ENCODE results near the gene KMT2B.

KMT2B gene

GRCh38 chr19:35777086-35777841 is 59.5 kb downstream of the KMT2B start:
- no peak for DNase-seq (ENCODE audit: low read depth in 2 of 2)

GRCh38 chr19:35777961-35778360 is 60.2 kb downstream of the KMT2B start:
- DNase-seq (ENCODE audit: low read depth in 2 of 2) = no peak

DNA sequence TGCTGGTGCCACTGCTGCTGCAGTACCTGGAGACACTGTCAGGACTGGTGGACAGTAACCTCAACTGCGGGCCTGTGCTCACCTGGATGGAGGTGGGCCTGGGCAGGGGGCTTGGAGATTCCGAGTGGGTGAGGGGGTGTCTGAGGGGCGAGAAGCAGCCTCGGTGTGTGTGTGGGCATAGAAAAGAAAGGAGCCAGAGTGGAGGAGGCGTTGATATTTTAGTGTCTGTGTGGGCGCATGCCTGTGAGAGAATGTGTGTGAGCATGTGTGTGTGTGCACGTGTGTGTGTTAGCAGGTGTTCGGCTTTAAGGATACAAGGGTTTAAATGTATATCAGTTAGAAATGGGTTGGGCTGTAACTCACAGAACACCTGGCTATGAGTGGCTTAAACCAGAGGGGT is 61.2 kb downstream of the KMT2B start:
- DNase-seq (ENCODE audit: low read depth in 2 of 2) = no peak

GRCh38 chr19:35780058-35780457 is 62.3 kb downstream of the KMT2B start:
- no peak for DNase-seq (ENCODE audit: low read depth in 2 of 2)

- DNase-seq (ENCODE audit: low read depth in 2 of 2) = no peak
These were observed 62.9 kb downstream of the KMT2B start for GRCh38 chr19:35780717-35781116.

DNA sequence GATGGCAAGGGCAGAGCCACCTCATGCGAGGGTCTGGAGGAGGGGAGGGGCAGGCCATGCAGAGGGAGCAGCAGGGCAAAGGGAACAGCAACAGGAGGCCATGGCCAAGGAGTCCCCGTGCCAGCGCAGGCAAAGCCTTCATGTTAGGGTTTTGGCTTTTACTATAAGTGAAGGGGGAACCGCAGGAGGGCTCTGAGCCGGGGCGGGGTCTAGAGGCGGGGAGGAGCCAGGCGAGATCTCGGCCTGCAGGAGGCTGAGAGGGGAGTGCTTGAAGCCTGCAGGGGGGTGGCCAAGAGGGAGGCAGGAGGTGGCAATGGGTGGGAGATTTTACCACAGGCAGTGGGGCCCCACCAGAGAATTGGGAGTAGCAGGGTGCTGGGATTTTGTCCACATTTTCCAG is 63.8 kb downstream of the KMT2B start:
- no peak for DNase-seq (ENCODE audit: low read depth in 2 of 2)

GRCh38 chr19:35782589-35782988 is 64.8 kb downstream of the KMT2B start:
- DNase-seq (ENCODE audit: low read depth in 2 of 2) = no peak

- no peak for DNase-seq (ENCODE audit: low read depth in 2 of 2)
These were observed 65.9 kb downstream of the KMT2B start for GRCh38 chr19:35783469-35784434.

DNA sequence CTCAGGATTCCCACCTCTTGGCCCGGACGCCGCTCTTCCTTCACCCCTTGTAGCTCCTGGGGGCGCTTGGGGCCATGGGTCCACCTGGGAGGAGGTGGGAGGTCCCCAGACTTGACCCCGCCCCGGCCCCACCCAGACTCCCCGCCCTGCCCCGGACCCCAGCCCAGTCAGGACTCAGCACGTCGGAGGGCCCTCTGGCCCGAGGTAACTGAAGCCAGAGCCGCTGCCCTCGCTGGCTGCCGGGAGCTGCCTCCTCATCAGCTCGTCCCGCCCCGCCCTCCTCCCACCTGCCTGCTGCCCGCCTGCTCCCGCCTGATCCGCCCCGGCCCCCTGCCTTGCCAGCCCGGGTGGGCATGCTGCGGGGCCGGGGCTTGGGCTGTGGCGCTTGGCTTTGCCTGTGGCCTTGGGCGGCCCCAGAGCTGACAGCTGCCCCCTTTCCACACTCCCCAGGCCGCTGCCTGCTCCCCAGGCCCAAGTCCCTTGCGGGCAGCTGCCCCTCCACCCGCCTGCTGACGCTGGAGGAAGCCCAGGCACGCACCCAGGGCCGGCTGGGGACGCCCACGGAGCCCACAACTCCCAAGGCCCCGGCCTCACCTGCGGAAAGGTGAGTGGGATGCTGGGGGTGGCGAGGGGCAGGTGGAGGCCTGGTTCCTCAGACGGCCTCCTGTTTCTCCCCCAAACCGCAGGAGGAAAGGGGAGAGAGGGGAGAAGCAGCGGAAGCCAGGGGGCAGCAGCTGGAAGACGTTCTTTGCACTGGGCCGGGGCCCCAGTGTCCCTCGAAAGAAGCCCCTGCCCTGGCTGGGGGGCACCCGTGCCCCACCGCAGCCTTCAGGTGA is 66.9 kb downstream of the KMT2B start:
- DNase-seq (ENCODE audit: low read depth in 2 of 2) = no peak

DNA sequence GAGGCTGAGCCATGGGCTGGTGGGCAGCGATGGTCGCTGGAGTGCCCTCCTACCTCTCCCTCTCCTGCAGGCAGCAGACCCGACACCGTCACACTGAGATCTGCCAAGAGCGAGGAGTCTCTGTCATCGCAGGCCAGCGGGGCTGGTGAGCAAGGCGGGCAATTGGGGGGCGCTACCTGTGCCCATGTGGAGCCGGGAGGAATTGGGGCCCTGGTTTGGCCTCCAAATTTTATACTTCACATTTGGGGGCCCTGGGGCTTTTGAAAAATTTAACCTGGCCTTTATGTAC is 67.5 kb downstream of the KMT2B start:
- no peak for DNase-seq (ENCODE audit: low read depth in 2 of 2)

GRCh38 chr19:35786299-35787160 is 68.7 kb downstream of the KMT2B start:
- DNase-seq (ENCODE audit: low read depth in 2 of 2) = no peak

DNA sequence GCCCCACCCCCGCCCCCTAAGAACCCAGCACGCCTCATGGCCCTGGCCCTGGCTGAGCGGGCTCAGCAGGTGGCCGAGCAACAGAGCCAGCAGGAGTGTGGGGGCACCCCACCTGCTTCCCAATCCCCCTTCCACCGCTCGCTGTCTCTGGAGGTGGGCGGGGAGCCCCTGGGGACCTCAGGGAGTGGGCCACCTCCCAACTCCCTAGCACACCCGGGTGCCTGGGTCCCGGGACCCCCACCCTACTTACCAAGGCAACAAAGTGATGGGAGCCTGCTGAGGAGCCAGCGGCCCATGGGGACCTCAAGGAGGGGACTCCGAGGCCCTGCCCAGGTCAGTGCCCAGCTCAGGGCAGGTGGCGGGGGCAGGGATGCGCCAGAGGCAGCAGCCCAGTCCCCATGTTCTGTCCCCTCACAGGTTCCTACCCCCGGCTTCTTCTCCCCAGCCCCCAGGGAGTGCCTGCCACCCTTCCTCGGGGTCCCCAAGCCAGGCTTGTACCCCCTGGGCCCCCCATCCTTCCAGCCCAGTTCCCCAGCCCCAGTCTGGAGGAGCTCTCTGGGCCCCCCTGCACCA is 69.5 kb downstream of the KMT2B start:
- no peak for DNase-seq (ENCODE audit: low read depth in 2 of 2)
